MM.1S (cell line): ENCODE results near the gene PRRG1.
"Not testable (repeated sequence)": the region's sequence is repeated elsewhere in the genome, so short reads cannot be mapped to it uniquely, and the experiment has no call there.

ENCODE experiments used
- DNase-seq: peaks from one replicate; pipeline ENCODE4 v3.0.0-alpha.2; 2015
- H2AFZ ChIP-seq: fragments of 300-600 bp; sonication (generic); 2 replicates; pipeline ENCODE4 v1.6.0; 2016; ENCODE audit warnings: antibody characterized with exemption, low read length
- H3F3A ChIP-seq: fragments of 300-600 bp; sonication (generic); 2 replicates; pipeline ENCODE4 v1.6.1; 2016; ENCODE audit warnings: mild to moderate bottlenecking, antibody characterized with exemption, low read length, moderate library complexity, mixed read lengths; ENCODE audit not compliant: insufficient read depth
- H3K27ac ChIP-seq: fragments of 300-600 bp; sonication (generic); 2 replicates; pipeline ENCODE4 v1.5.1; 2016; ENCODE audit warnings: mild to moderate bottlenecking, low read length
- H3K27me3 ChIP-seq: fragments of 300-600 bp; sonication (generic); replicated peaks from 2 replicates; pipeline ENCODE4 v1.6.0; 2016; ENCODE audit warnings: low read length; ENCODE audit not compliant: insufficient read depth
- H3K36me3 ChIP-seq: fragments of 300-600 bp; sonication (generic); replicated peaks from 2 replicates; pipeline ENCODE4 v1.6.1; 2016; ENCODE audit warnings: mild to moderate bottlenecking, low read length, mixed read lengths; ENCODE audit not compliant: insufficient read depth
- H3K4me1 ChIP-seq: fragments of 300-600 bp; sonication (generic); 2 replicates; pipeline ENCODE4 v1.6.1; 2016; ENCODE audit warnings: low read length, mixed read lengths
- H3K4me2 ChIP-seq: fragments of 300-600 bp; sonication (generic); 2 replicates; pipeline ENCODE4 v1.6.0; 2016; ENCODE audit warnings: low read depth, low read length
- H3K4me3 ChIP-seq: fragments of 300-600 bp; sonication (generic); 2 replicates; pipeline ENCODE4 v1.5.1; 2016; ENCODE audit warnings: low read length, mixed read lengths
- H3K79me2 ChIP-seq: fragments of 300-600 bp; sonication (generic); 2 replicates; pipeline ENCODE4 v1.6.1; 2016; ENCODE audit warnings: mixed run types, low read length, mixed read lengths
- H3K9ac ChIP-seq: fragments of 300-600 bp; sonication (generic); 2 replicates; pipeline ENCODE4 v1.6.1; 2016; ENCODE audit warnings: low read length, mixed read lengths
- H3K9me2 ChIP-seq: fragments of 300-600 bp; sonication (generic); replicated peaks from 2 replicates; pipeline ENCODE4 v1.6.1; 2016; ENCODE audit warnings: mild to moderate bottlenecking, low read length, mixed read lengths; ENCODE audit not compliant: insufficient read depth
- H3K9me3 ChIP-seq: fragments of 300-600 bp; sonication (generic); replicated peaks from 2 replicates; pipeline ENCODE4 v1.6.1; 2016; ENCODE audit warnings: mild to moderate bottlenecking, low read length, mixed read lengths; ENCODE audit not compliant: insufficient read depth
- H4K20me1 ChIP-seq: fragments of 300-600 bp; sonication (generic); 2 replicates; pipeline ENCODE4 v1.6.1; 2016; ENCODE audit warnings: mild to moderate bottlenecking, low read length, moderate library complexity, mixed read lengths; ENCODE audit not compliant: insufficient read depth
- EZH2 ChIP-seq: fragments of 300-600 bp; sonication (generic); optimal IDR thresholded peaks from 2 replicates; pipeline ENCODE3; 2017; ENCODE audit warnings: low read depth, mild to moderate bottlenecking, antibody characterized with exemption, low read length, mixed read lengths
- EZH2phosphoT487 ChIP-seq: fragments of 300-600 bp; sonication (generic); IDR thresholded peaks from 2 replicates; pipeline ENCODE4 v1.6.1; 2018; ENCODE audit warnings: antibody characterized with exemption, low read length
- TF ChIP-seq, protein P1 (sequence below): fragments of 300-600 bp; sonication (generic); IDR thresholded peaks from 2 replicates; pipeline ENCODE4 v1.5.1; 2016; ENCODE audit warnings: antibody characterized with exemption, low read length, mixed read lengths

Gene PRRG1

DNA sequence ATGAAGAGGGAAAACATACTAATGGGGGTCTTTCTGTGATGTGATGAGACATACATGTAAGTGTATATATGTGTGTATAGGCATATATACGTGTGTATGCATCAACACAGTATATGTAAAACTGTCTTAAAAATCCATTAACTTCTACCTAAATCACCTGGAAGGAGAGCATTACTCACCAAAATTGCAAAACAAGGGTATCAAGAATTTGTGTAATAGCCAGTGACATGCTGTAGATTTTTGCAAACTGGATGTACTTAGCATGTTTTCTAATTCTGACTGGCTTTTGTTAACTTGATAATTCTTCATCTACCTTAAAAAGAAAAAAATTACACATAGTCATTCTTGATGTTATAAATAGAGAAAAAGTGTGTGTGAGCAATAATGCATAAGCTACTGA, 104.7 kb downstream of the PRRG1 start:
- no peaks in the 10 kb centered on the region for H3K79me2 ChIP-seq
- no peak overlapping the region for H3K4me2 ChIP-seq
- no peaks in the 10 kb centered on the region for H3K9me3 ChIP-seq
- no peaks in the 10 kb centered on the region for H3K36me3 ChIP-seq
- no peaks in the 10 kb centered on the region for H3K4me1 ChIP-seq
- no peak overlapping the region for H3K4me3 ChIP-seq
- H3K9ac ChIP-seq: no peak overlapping the region
- H3K9me2 ChIP-seq: no peaks in the 10 kb centered on the region
- H3F3A ChIP-seq: no peaks in the 10 kb centered on the region
- H3K27ac ChIP-seq: no peak overlapping the region
- no peak for TF ChIP-seq EZH2
- TF ChIP-seq EZH2phosphoT487: no peak
- TF ChIP-seq, protein P1, sequence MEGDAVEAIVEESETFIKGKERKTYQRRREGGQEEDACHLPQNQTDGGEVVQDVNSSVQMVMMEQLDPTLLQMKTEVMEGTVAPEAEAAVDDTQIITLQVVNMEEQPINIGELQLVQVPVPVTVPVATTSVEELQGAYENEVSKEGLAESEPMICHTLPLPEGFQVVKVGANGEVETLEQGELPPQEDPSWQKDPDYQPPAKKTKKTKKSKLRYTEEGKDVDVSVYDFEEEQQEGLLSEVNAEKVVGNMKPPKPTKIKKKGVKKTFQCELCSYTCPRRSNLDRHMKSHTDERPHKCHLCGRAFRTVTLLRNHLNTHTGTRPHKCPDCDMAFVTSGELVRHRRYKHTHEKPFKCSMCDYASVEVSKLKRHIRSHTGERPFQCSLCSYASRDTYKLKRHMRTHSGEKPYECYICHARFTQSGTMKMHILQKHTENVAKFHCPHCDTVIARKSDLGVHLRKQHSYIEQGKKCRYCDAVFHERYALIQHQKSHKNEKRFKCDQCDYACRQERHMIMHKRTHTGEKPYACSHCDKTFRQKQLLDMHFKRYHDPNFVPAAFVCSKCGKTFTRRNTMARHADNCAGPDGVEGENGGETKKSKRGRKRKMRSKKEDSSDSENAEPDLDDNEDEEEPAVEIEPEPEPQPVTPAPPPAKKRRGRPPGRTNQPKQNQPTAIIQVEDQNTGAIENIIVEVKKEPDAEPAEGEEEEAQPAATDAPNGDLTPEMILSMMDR: no peak
- no peak overlapping the region for H2AFZ ChIP-seq
- no peaks in the 10 kb centered on the region for H3K27me3 ChIP-seq
- no peaks in the 10 kb centered on the region for H4K20me1 ChIP-seq
- no peak for DNase-seq

DNA sequence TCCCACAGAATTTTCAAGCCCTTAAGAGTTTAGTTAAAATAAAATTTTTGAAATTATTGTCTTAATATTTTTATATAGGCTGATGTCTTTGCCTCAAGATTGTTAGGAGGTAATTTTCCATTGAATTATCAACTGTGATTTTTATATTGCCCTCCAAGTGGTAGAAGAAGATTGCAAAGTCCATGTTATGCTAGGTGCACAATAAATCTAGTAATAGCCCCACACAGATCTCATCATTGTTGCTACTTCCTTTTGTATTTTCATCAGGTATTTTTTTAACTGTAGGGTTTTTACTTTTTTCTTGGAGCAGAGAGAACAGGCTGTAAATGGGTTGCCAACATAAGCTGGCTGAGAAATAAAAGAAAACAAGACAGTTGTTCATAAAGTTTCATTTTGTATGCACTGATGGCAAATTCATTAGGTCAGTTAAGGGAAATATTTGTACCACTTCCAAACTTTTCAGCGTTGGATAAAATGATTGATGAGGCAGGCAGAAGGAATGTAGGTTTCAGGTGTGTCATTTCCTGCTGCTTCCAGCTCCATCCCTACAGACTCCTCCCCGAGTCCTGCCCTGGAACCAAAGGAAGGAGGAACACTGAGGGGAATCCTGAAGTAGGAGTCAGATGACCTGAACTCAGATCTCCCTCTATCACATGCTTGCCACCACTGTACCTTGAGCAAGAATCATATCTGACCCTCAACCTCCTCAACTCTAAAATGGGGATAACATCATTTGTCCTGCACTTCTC, 105.5 kb downstream of the PRRG1 start:
- no peak for DNase-seq

DNA sequence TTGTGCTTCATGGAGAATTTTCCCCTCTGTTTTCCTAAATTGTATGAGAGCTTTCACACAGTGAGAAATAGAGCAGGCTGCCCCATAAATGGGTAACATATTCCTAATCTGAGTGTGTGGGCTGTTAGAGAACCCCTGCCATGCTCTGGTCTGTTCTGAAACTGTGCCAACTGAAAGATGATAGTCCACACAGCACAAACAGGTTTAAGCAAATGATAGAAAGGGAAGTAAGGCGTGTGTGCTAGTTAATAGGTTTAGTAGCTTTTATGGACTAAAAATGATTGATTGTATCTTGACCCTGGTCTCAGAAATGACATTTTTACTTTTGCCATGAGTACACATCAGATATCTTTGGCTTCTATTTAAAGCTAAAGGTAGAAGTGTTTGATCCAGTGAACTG, 106.2 kb downstream of the PRRG1 start:
- Histone ChIP-seq H3K9me3 (no peaks in the 10 kb centered on the region), H3K9me2 (no peaks in the 10 kb centered on the region), H3K36me3 (no peaks in the 10 kb centered on the region), H3K27ac (no peak overlapping the region), H3K4me2 (no peak overlapping the region), H3K79me2 (no peaks in the 10 kb centered on the region), H3F3A (no peaks in the 10 kb centered on the region), H3K4me3 (no peak overlapping the region), H3K9ac (no peak overlapping the region), H2AFZ (no peak overlapping the region), H3K27me3 (no peaks in the 10 kb centered on the region), H3K4me1 (no peaks in the 10 kb centered on the region), H4K20me1 (no peaks in the 10 kb centered on the region)
- DNase-seq: no peak
- TF ChIP-seq, protein P1: no peak
- TF ChIP-seq EZH2phosphoT487: no peak
- TF ChIP-seq EZH2: no peak

More for the DNA sequence above, 105.5 kb downstream of the PRRG1 start:
- H3K9ac ChIP-seq: no peak overlapping the region
- H3F3A ChIP-seq: no peaks in the 10 kb centered on the region
- no peak overlapping the region for H3K4me2 ChIP-seq
- H2AFZ ChIP-seq: no peak overlapping the region
- H3K4me3 ChIP-seq: no peak overlapping the region
- no peaks in the 10 kb centered on the region for H3K27me3 ChIP-seq
- no peaks in the 10 kb centered on the region for H3K4me1 ChIP-seq
- H3K27ac ChIP-seq: no peak overlapping the region
- no peaks in the 10 kb centered on the region for H3K79me2 ChIP-seq
- no peak for TF ChIP-seq EZH2
- no peaks in the 10 kb centered on the region for H3K36me3 ChIP-seq
- no peaks in the 10 kb centered on the region for H3K9me2 ChIP-seq
- H4K20me1 ChIP-seq: no peaks in the 10 kb centered on the region
- no peaks in the 10 kb centered on the region for H3K9me3 ChIP-seq

DNA sequence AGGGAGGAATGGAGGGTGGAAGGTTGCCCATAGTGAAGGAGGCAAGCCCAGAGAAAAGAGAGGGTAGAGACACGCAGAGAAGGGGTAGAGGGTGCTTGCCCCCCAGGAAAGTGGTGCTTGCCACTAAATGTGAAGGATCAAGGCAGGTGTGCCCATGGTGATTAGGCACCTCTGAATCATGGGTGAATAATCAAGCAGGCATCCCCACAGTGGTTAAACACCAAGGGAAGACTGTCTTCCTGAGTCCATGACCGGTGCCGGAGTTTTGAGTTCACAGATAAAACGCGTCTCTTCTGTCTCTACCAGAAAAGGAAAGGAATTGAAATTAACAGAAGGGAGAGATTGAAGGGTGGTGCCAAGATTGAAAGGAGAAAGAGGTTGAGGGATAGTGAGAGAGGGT, 111.1 kb downstream of the PRRG1 start:
- not testable (repeated sequence) for H3F3A ChIP-seq, H4K20me1 ChIP-seq, DNase-seq, H3K79me2 ChIP-seq, H3K9me2 ChIP-seq, H3K9ac ChIP-seq, H3K27me3 ChIP-seq, H3K9me3 ChIP-seq, H3K27ac ChIP-seq, H3K4me1 ChIP-seq, H3K36me3 ChIP-seq, H2AFZ ChIP-seq, H3K4me2 ChIP-seq, H3K4me3 ChIP-seq
